DND-41 (cell line): ENCODE measurements around the gene CFAP90.

ENCODE experiments used
- ATAC-seq: fragments of 200-7000 bp; cut with Tn5 transposase; 3 replicates; pipeline ENCODE4 v1.9.1; 2021; ENCODE audit warnings: low read depth; ENCODE audit not compliant: insufficient read depth
- DNase-seq: peaks from one replicate; pipeline ENCODE4 v3.0.0-alpha.2; 2020
- H2AFZ ChIP-seq: 2 replicates; pipeline ENCODE4 v1.6.0; 2012; ENCODE audit warnings: low read depth, low read length
- H3K27ac ChIP-seq: 2 replicates; pipeline ENCODE4 v1.5.1; 2012; ENCODE audit warnings: low read length, inconsistent platforms
- H3K27me3 ChIP-seq: fragments of 200-600 bp; sonication (generic); 2 replicates; pipeline ENCODE4 v1.6.0; 2012; ENCODE audit warnings: low read length, mild to moderate bottlenecking, inconsistent platforms; ENCODE audit not compliant: insufficient read depth, poor library complexity
- H3K36me3 ChIP-seq: 2 replicates; pipeline ENCODE4 v1.5.1; 2012; ENCODE audit warnings: low read length, inconsistent platforms; ENCODE audit not compliant: insufficient read depth
- H3K4me1 ChIP-seq: 2 replicates; pipeline ENCODE4 v1.5.1; 2012; ENCODE audit warnings: mild to moderate bottlenecking, low read length; ENCODE audit not compliant: insufficient read depth
- H3K4me2 ChIP-seq: 2 replicates; pipeline ENCODE4 v1.6.0; 2012; ENCODE audit warnings: mild to moderate bottlenecking, moderate library complexity, low read length, inconsistent platforms; ENCODE audit not compliant: insufficient read depth
- H3K4me3 ChIP-seq, 2 experiments: fragments of 200-600 bp in 1 of 2; shearing (Covaris generic) in 1 of 2; 2 replicates each; pipeline ENCODE4 v1.5.1; 2012 to 2016; ENCODE audit warnings: inconsistent platforms in 2 of 2, low read length in 2 of 2, mild to moderate bottlenecking in 2 of 2, low read depth in 1 of 2, moderate library complexity in 1 of 2
- H3K79me2 ChIP-seq: 2 replicates; pipeline ENCODE4 v1.6.0; 2012; ENCODE audit warnings: low read length, inconsistent platforms; ENCODE audit not compliant: insufficient read depth
- H3K9ac ChIP-seq: 2 replicates; pipeline ENCODE4 v1.6.0; 2012; ENCODE audit warnings: low read depth, mild to moderate bottlenecking, inconsistent platforms, low read length, moderate library complexity
- H3K9me3 ChIP-seq: 2 replicates; pipeline ENCODE4 v1.5.1; 2012; ENCODE audit warnings: low read length, moderate library complexity, mild to moderate bottlenecking, inconsistent platforms; ENCODE audit not compliant: insufficient read depth, severe bottlenecking
- H4K20me1 ChIP-seq: 2 replicates; pipeline ENCODE4 v1.6.0; 2012; ENCODE audit warnings: low read length; ENCODE audit not compliant: insufficient read depth
- EZH2 ChIP-seq: IDR thresholded peaks from 3 replicates; pipeline ENCODE4 v1.6.1; 2012; ENCODE audit warnings: borderline replicate concordance, low read depth, mild to moderate bottlenecking, moderate library complexity, low read length, inconsistent platforms; ENCODE audit not compliant: severe bottlenecking
- TF ChIP-seq, protein P1 (sequence below): IDR thresholded peaks from 2 replicates; pipeline ENCODE4 v1.5.1; 2012; ENCODE audit warnings: borderline replicate concordance, low read length, moderate library complexity, mild to moderate bottlenecking; ENCODE audit not compliant: poor library complexity, severe bottlenecking; ENCODE audit errors: extremely low read depth

Gene CFAP90

GRCh38 chr5:7878381-7878873 is 27.5 kb upstream of the CFAP90 start:
- peaks cover 37% of the 10 kb centered on the region; the same call in 1 of the 2 replicates for H4K20me1 ChIP-seq
- H2AFZ ChIP-seq = no peak overlapping the region
- H3K27ac ChIP-seq = no peak overlapping the region
- H3K4me2 ChIP-seq = no peak overlapping the region
- H3K79me2 ChIP-seq = peaks cover 56% of the 10 kb centered on the region
- H3K9me3 ChIP-seq = no peaks in the 10 kb centered on the region
- no peak for TF ChIP-seq EZH2
- TF ChIP-seq, protein P1, sequence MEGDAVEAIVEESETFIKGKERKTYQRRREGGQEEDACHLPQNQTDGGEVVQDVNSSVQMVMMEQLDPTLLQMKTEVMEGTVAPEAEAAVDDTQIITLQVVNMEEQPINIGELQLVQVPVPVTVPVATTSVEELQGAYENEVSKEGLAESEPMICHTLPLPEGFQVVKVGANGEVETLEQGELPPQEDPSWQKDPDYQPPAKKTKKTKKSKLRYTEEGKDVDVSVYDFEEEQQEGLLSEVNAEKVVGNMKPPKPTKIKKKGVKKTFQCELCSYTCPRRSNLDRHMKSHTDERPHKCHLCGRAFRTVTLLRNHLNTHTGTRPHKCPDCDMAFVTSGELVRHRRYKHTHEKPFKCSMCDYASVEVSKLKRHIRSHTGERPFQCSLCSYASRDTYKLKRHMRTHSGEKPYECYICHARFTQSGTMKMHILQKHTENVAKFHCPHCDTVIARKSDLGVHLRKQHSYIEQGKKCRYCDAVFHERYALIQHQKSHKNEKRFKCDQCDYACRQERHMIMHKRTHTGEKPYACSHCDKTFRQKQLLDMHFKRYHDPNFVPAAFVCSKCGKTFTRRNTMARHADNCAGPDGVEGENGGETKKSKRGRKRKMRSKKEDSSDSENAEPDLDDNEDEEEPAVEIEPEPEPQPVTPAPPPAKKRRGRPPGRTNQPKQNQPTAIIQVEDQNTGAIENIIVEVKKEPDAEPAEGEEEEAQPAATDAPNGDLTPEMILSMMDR = no peak
- H3K27me3 ChIP-seq = no peaks in the 10 kb centered on the region
- no peak overlapping the region for H3K4me3 ChIP-seq
- ATAC-seq (no peak), DNase-seq (no peak)
- no peaks in the 10 kb centered on the region for H3K4me1 ChIP-seq
- H3K9ac ChIP-seq = no peak overlapping the region
- peaks cover 89% of the 10 kb centered on the region for H3K36me3 ChIP-seq

DNA sequence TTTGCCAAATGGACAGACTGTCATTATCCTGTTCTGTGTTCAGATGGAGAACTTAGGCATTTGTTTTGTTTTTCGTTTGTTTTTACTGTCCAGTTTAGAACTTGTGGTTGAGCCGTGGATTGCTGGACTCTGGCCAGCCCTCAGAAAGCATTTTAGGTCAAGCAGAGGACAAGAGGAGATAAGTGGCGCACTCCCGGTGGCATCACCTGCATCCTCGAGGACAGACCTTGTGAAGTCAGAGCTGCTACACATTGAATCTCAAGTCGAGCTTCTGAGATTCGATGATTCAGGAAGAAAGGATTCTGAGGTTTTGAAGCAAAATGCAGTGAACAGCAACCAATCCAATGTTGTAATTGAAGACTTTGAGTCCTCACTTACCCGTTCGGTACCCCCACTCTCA is 26.9 kb upstream of the CFAP90 start:
- Histone ChIP-seq H3K9me3 (no peaks in the 10 kb centered on the region), H4K20me1 (peaks cover 41% of the 10 kb centered on the region; the same call in 1 of the 2 replicates), H3K27ac (no peak overlapping the region), H3K4me2 (no peak overlapping the region), H3K4me3 (no peak overlapping the region), H3K27me3 (no peaks in the 10 kb centered on the region), H2AFZ (no peak overlapping the region), H3K79me2 (peaks cover 62% of the 10 kb centered on the region), H3K9ac (no peak overlapping the region), H3K4me1 (no peaks in the 10 kb centered on the region; the same call in 1 of the 2 replicates), H3K36me3 (peaks cover 89% of the 10 kb centered on the region)
- ATAC-seq (no peak), DNase-seq (no peak)
- TF ChIP-seq EZH2 = no peak
- TF ChIP-seq, protein P1 = no peak

DNA sequence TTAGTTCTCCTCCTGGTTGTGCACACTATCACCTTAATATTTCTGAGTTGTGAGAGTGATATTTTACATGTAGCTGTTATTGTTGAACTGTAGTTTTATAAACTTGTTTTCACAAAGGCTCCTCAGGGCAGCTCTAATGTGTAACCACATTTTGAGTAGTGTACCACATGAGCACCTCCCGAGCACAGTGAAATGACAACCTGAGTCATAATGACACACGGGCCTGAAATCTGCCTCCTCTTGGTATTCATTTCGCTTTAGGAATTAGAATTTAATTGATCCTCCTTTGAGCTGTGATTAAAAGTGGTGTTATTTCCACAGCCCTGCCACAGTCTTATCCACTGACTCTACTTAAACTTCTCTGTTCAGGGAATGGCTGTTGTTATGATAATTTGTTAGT is 25.9 kb upstream of the CFAP90 start:
- no peak overlapping the region for H2AFZ ChIP-seq
- H3K9me3 ChIP-seq = no peaks in the 10 kb centered on the region
- H4K20me1 ChIP-seq = peaks cover 46% of the 10 kb centered on the region; the same call in 1 of the 2 replicates
- H3K4me1 ChIP-seq = peaks cover 3% of the 10 kb centered on the region; the same call in 1 of the 2 replicates
- H3K79me2 ChIP-seq = peaks cover 70% of the 10 kb centered on the region
- no peak for ATAC-seq
- H3K4me2 ChIP-seq = no peak overlapping the region
- no peaks in the 10 kb centered on the region for H3K27me3 ChIP-seq
- no peak overlapping the region for H3K9ac ChIP-seq
- H3K27ac ChIP-seq = no peak overlapping the region
- H3K36me3 ChIP-seq = peaks cover 86% of the 10 kb centered on the region
- H3K4me3 ChIP-seq = no peak overlapping the region
- DNase-seq = no peak
- no peak for TF ChIP-seq EZH2
- TF ChIP-seq, protein P1 = no peak
